ENCODE measurements around the gene ZDHHC18.

DNA sequence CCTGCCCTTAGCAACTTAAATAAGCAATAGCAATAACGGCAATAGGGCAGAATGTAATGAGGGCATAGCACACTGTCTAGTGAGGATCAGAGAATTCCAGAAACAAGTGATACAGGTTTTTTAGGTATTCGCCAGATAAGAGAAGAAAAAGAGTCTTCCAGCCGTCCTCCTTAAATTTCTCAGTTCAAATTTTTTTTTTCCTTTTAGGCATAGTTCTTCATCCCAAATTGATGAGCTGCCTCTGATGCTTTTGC, 36.9 kb upstream of the ZDHHC18 start:
- TF ChIP-seq TAF1 (IDR thresholded peaks at IDR 0.05; ENCODE audit: low read depth) (no peak), EP300 (IDR thresholded peaks at IDR 0.05; ENCODE audit: borderline replicate concordance) (no peak), TCF12 (IDR thresholded peaks at IDR 0.05; ENCODE audit: low read depth) (no peak), YY1 (IDR thresholded peaks at IDR 0.05; ENCODE audit: low read depth) (no peak)
- TF ChIP-seq, protein P1, sequence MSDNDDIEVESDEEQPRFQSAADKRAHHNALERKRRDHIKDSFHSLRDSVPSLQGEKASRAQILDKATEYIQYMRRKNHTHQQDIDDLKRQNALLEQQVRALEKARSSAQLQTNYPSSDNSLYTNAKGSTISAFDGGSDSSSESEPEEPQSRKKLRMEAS (IDR thresholded peaks at IDR 0.05) = no peak

Measured in Ishikawa (cell line).